ENCODE data around the gene NRARP.

- TF ChIP-seq POLR2A (IDR thresholded peaks at IDR 0.05), result no peak
- no peak for TF ChIP-seq CTCF (IDR thresholded peaks at IDR 0.05)
- TF ChIP-seq POLR2AphosphoS5 (IDR thresholded peaks at IDR 0.05), result no peak
Observed at GRCh38 chr9:137297966-137298365, 4.1 kb downstream of the NRARP start.
